ENCODE results near the gene IFITM5.

DNA sequence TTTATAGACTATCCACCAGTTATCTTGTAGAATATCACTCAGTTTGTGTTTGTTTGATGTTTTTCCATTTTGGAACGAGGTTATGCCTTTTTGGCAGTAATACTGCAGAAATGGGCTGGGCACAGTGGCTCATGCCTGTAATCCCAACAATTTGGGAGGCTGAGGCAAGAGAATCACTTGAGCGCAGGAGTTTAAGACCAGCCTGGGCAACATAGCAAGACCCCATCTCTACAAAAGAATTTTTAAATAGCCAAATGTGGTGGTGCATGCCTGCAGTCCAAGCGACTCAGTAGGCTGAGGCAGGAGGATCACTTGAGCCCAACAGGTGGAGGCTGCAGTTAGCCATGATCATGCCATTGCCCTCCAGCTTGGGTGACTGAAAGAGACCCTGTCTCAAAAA is 47.2 kb upstream of the IFITM5 start:
- TF ChIP-seq, protein P1, sequence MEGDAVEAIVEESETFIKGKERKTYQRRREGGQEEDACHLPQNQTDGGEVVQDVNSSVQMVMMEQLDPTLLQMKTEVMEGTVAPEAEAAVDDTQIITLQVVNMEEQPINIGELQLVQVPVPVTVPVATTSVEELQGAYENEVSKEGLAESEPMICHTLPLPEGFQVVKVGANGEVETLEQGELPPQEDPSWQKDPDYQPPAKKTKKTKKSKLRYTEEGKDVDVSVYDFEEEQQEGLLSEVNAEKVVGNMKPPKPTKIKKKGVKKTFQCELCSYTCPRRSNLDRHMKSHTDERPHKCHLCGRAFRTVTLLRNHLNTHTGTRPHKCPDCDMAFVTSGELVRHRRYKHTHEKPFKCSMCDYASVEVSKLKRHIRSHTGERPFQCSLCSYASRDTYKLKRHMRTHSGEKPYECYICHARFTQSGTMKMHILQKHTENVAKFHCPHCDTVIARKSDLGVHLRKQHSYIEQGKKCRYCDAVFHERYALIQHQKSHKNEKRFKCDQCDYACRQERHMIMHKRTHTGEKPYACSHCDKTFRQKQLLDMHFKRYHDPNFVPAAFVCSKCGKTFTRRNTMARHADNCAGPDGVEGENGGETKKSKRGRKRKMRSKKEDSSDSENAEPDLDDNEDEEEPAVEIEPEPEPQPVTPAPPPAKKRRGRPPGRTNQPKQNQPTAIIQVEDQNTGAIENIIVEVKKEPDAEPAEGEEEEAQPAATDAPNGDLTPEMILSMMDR (IDR thresholded peaks at IDR 0.05; ENCODE audit: poor library complexity): no peak
- TF ChIP-seq EZH2 (IDR thresholded peaks at IDR 0.05; ENCODE audit: borderline replicate concordance): no peak
